GM23338 (cell line): ENCODE measurements around the gene RAP1GAP2. TPM values are rescaled to one million over a fixed set of nuclear protein-coding genes. Genes with fewer than 3 reads are reported as not detected.

ENCODE experiments used
- ATAC-seq: fragments of 200-7000 bp; cut with Tn5 transposase; 3 replicates; pipeline ENCODE4 v1.9.1; 2020
- DNase-seq: peaks from one replicate; pipeline ENCODE4 v3.0.0-alpha.2; 2015; ENCODE audit warnings: low spot score
- H2AFZ ChIP-seq: fragments of 200-600 bp; sonication (generic); 2 replicates; pipeline ENCODE4 v1.8.0; 2016; ENCODE audit warnings: antibody characterized with exemption, mild to moderate bottlenecking, moderate library complexity
- H3F3A ChIP-seq: fragments of 200-600 bp; sonication (generic); replicated peaks from 2 replicates; pipeline ENCODE4 v1.8.0; 2017; ENCODE audit warnings: antibody characterized with exemption, mixed run types, low read depth
- H3K27ac ChIP-seq: fragments of 200-600 bp; sonication (generic); 2 replicates; pipeline ENCODE4 v1.6.1; 2016; ENCODE audit warnings: low read depth
- H3K27me3 ChIP-seq: fragments of 200-600 bp; sonication (generic); 2 replicates; pipeline ENCODE4 v1.8.0; 2016; ENCODE audit warnings: mild to moderate bottlenecking, mixed run types, moderate library complexity; ENCODE audit not compliant: insufficient read depth
- H3K36me3 ChIP-seq: fragments of 200-600 bp; sonication (generic); 2 replicates; pipeline ENCODE4 v1.8.0; 2016; ENCODE audit warnings: mild to moderate bottlenecking; ENCODE audit not compliant: insufficient read depth
- H3K4me1 ChIP-seq: fragments of 200-600 bp; sonication (generic); 2 replicates; pipeline ENCODE4 v1.8.0; 2016; ENCODE audit warnings: mild to moderate bottlenecking, moderate library complexity; ENCODE audit not compliant: insufficient read depth
- H3K4me2 ChIP-seq: fragments of 200-600 bp; sonication (generic); 2 replicates; pipeline ENCODE4 v1.7.1; 2017; ENCODE audit warnings: mixed run types
- H3K4me3 ChIP-seq: fragments of 200-600 bp; sonication (generic); 2 replicates; pipeline ENCODE4 v1.6.1; 2016; ENCODE audit warnings: mixed run types
- H3K79me2 ChIP-seq: fragments of 200-600 bp; sonication (generic); replicated peaks from 2 replicates; pipeline ENCODE4 v1.8.0; 2017; ENCODE audit warnings: mild to moderate bottlenecking; ENCODE audit not compliant: insufficient read depth
- H3K9me2 ChIP-seq: fragments of 200-600 bp; sonication (generic); 2 replicates; pipeline ENCODE4 v1.8.0; 2017; ENCODE audit not compliant: insufficient read depth
- H4K20me1 ChIP-seq: fragments of 200-600 bp; sonication (generic); replicated peaks from 2 replicates; pipeline ENCODE4 v1.8.0; 2017; ENCODE audit warnings: mild to moderate bottlenecking; ENCODE audit not compliant: insufficient read depth
- H3K27ac Mint-ChIP-seq: 2 replicates; pipeline ENCODE4 v1.8.0; 2020; ENCODE audit warnings: inconsistent platforms, mild to moderate bottlenecking, moderate library complexity, mixed read lengths
- H3K27me3 Mint-ChIP-seq: 3 replicates; pipeline ENCODE4 v1.8.0; 2022; ENCODE audit warnings: low read depth, mild to moderate bottlenecking, moderate library complexity, mixed read lengths, inconsistent platforms; ENCODE audit not compliant: insufficient read depth, poor library complexity
- H3K36me3 Mint-ChIP-seq: 3 replicates; pipeline ENCODE4 v1.8.0; 2021; ENCODE audit warnings: low read depth, mild to moderate bottlenecking, inconsistent platforms, moderate library complexity, mixed read lengths
- H3K4me1 Mint-ChIP-seq: 3 replicates; pipeline ENCODE4 v1.8.0; 2020; ENCODE audit warnings: mild to moderate bottlenecking, inconsistent platforms, mixed read lengths
- H3K4me3 Mint-ChIP-seq: 3 replicates; pipeline ENCODE4 v1.8.0; 2021; ENCODE audit warnings: moderate library complexity, mild to moderate bottlenecking, inconsistent platforms, mixed read lengths
- H3K9me3 Mint-ChIP-seq: 3 replicates; pipeline ENCODE4 v1.8.0; 2020; ENCODE audit warnings: moderate library complexity, mild to moderate bottlenecking, inconsistent platforms, mixed read lengths
- CTCF ChIP-seq, 2 experiments: fragments of 200-600 bp in 1 of 2; sonication (generic) in 1 of 2; conservative IDR thresholded peaks; 2 replicates each; pipeline versions ENCODE4 v1.5.1 to v1.6.1; 2016 to 2017; ENCODE audit warnings: antibody characterized with exemption in 2 of 2, low read depth in 2 of 2, mild to moderate bottlenecking in 2 of 2, moderate library complexity in 1 of 2
- ETS1 ChIP-seq: IDR thresholded peaks from 2 replicates; pipeline ENCODE4 v1.6.1; 2016; ENCODE audit warnings: antibody characterized with exemption
- NANOG ChIP-seq: IDR thresholded peaks from 2 replicates; pipeline ENCODE4 v1.6.1; 2016; ENCODE audit warnings: antibody characterized with exemption, borderline replicate concordance
- REST ChIP-seq: IDR thresholded peaks from one replicate; pipeline ENCODE4 v1.6.1; 2018; ENCODE audit warnings: antibody characterized with exemption; ENCODE audit not compliant: unreplicated experiment
- STAT1 ChIP-seq: IDR thresholded peaks from one replicate; pipeline ENCODE4 v1.6.1; 2016; ENCODE audit warnings: antibody characterized with exemption; ENCODE audit not compliant: unreplicated experiment
- ZNF114 ChIP-seq: fragments of 250-450 bp; sonication (Bioruptor Pico); IDR thresholded peaks from 2 replicates; pipeline ENCODE4 v1.5.0; 2020; ENCODE audit warnings: mild to moderate bottlenecking, moderate library complexity
- ZNF462 ChIP-seq: fragments of 250-450 bp; sonication (Bioruptor Pico); IDR thresholded peaks from 2 replicates; pipeline ENCODE4 v1.5.0; 2020; ENCODE audit warnings: mild to moderate bottlenecking, moderate library complexity
- polyA plus RNA-seq: library from polyadenylated mRNA; unstranded; fragments of >200 nt; fragmentation: Nextera tagmentation; extraction: Ambion mirVana; gene quantifications from 2 replicates; pipeline ENCODE4 v1.2.1, GENCODE V29; 2016
- total RNA-seq: library from RNA; depleted of rRNA; stranded (reverse); fragments of >200 nt; shearing (Covaris generic); gene quantifications from 2 replicates; pipeline ENCODE4 v1.2.3, GENCODE V29; 2014

Gene RAP1GAP2
- total and polyA plus RNA-seq, 2 experiments from 2014 or later, result 17.8 to 46.1 TPM

GRCh38 chr17:2982854-2983253 is 186.6 kb downstream of the RAP1GAP2 start (continued):
- TF ChIP-seq REST, result no peak

- ATAC-seq (no peak), DNase-seq (no peak)
- Histone ChIP-seq H3K9me2 (no peaks in the 10 kb centered on the region), H3K4me1 (no peaks in the 10 kb centered on the region), H3K4me2 (no peak overlapping the region), H3K4me3 (no peak overlapping the region), H4K20me1 (peaks cover 8% of the 10 kb centered on the region), H3K79me2 (no peaks in the 10 kb centered on the region), H3K27ac (no peak overlapping the region), H3K36me3 (peaks cover 31% of the 10 kb centered on the region), H3F3A (no peaks in the 10 kb centered on the region), H3K27me3 (no peaks in the 10 kb centered on the region), H2AFZ (no peak overlapping the region)
- Mint-ChIP-seq H3K9me3 (no peaks in the 10 kb centered on the region), H3K4me3 (no peak overlapping the region), H3K27ac (no peak overlapping the region), H3K4me1 (no peaks in the 10 kb centered on the region), H3K36me3 (peaks cover 55% of the 10 kb centered on the region), H3K27me3 (peaks cover 4% of the 10 kb centered on the region)
- TF ChIP-seq REST (no peak), CTCF (conservative IDR thresholded peaks at IDR 0.05; ENCODE audit: low read depth in 2 of 2) (no peak), ETS1 (no peak), NANOG (no peak), ZNF462 (CRISPR knock-in tag) (no peak), ZNF114 (no peak), STAT1 (no peak)
These were observed 187.0 kb downstream of the RAP1GAP2 start for GRCh38 chr17:2983255-2983654.
